NCI-H1436 (cell line): Measurements from ENCODE around the gene FAM222A.

Experiments
- DNase-seq: peaks from one replicate; lab custom pipeline; 2025; lab: John Stamatoyannopoulos, UW

FAM222A gene

DNA sequence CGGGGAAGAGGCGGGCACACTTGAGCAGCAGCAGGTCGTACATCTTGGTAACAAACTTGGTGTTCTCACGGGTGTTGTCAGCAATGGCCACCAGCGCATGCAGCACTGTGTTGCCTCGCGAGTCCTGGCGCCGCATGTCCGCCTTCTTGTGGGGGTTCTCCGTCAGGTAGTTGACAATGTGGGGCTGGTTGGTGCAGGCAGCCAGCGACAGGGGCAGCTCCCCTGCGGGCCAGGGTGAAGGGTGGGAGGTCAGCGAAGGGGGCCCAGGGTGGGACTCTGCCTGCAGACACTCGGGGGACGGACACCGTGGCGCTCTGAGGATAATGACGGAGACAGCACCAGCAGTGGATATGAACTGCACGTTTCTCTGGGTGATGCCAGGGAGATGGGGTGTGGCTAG, 85.1 kb downstream of the FAM222A start:
- no peak for DNase-seq

DNA sequence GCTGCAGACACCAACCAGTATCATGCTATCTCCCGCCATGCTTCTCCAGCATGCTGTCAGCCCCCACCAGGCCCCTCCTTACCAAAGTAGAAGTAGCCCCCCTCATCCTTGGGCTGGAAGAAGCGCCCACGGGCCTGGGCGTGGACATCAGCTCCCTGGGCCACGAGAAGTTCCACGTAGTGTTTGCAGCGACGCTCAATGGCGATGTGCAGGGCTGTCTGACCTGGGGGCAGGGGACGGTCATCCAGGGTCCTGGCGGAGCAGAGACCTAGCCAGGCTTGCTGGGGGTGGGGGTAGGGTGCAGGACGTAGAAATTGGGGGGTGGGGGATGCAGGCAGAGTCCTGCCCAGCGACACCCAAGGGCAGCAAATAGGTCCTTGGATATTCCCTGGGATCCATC, 86.9 kb downstream of the FAM222A start:
- DNase-seq, result no peak

DNA sequence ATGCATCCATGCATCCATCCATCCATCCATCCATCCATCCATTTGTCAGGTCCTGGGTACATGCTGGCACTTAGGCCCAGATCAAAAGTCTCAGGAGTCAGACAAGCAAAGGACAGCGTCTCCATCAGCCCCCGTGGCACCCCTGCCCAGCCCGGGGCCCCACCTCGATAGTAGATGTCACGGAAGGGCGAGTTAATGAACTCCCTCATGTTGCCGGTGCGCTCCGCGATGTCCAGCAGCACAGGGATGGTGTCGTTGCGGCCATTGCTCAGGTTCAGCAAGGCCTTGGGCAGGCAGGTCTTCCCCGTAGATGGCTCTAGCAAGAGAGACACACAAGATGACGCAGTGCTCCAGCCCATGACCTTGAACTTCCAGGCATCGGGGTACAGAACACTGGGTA, 89.2 kb downstream of the FAM222A start:
- DNase-seq, result no peak

DNA sequence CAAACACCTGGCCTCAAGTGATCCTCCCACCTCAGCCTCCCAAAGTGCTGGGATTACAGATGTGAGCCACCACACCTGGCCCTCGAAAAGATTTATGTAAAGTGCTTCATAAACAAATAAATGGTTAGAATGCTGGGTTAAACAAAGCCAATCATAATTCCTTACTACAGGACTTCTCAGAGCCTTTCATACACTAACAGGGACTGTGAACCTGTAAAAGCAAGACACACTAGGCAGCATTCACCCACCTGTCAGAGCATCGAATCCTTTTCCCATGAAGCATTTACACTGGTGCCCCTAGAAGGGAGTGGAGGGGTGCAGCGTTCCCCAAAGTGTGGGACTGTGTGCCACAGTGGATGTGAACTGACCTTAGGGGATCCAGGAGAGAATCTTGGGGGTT, 90.1 kb downstream of the FAM222A start:
- DNase-seq, result no peak

GRCh38 chr12:109804820-109805761, 91.5 kb downstream of the FAM222A start:
- peak; percentile 50 for DNase-seq

GRCh38 chr12:109807954-109808643, 94.5 kb downstream of the FAM222A start:
- DNase-seq, result no peak

DNA sequence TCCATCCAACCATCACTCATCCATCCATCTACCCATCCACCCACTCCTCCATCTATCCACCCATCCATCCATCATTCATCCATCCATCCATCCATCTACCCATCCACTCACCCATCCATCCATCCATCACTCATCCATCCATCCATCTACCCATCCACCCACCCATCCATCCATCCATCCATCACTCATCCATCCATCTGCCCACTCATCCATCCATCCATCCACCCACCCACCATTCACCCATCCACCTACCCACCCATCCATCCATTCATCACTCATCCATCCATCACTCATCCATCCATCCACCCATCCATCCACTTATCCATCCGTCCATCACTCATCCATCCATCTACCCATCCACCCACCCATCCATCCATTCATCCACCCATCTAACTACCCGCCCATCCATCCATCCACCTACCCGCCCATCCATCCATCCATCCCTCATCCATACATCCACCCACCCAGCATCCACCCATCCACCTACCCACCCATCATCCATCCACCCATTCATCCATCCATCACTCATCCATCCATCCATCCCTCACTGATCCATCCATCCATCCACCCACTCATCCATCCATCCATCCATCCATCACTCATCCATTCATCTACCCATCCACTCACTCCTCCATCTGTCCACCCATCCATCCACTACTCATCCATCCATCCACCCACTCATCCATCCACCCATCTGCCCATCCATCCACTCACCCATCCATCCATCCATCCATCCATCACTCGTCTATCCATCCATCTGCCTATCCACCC, 95.4 kb downstream of the FAM222A start:
- no peak for DNase-seq

- DNase-seq, result no peak
Measured at GRCh38 chr12:109810954-109811623, 97.5 kb downstream of the FAM222A start.

DNA sequence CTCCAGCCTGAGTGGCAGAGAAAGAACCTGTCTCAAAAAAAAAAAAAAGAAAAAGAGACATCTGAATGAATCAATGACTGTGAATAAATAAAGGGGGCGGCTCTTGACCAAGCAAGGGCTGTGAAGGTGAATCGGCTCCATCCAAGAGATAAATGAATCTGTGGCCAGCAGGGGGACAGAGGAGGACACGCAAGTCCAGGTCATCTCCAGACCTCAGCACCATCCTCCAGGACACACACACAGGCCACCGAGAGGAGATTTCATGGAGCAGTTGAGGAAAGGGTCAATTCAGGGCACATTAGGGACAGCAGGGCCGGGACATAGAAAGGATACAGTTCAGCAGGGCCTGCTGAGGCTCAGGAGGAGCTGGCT, 98.0 kb downstream of the FAM222A start:
- no peak for DNase-seq

DNA sequence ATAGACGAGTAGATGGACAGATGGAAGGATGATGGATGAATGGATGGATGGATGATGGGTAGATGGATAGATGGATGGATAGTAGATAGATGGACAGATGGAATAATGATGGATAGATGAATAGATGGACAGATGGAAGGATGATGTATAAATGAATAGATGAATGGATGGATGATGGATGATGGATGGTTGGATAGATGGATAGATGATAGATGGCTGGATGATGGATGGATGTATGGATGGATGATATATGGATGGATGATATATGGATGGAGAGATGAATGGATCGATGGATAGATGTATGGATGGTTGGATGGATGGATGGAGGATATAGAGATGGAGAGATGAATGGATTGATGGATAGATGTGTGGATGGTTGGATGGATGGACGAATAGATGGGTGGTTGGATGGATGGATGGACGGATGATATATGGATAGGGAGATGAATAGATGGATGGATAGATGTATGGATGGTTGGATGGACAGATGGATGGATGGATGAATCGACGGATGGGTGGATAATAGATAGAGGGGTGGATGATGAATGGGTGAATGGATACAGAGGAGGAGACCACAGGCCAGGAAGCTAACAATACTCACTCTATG, 100.3 kb downstream of the FAM222A start:
- DNase-seq, result no peak

DNA sequence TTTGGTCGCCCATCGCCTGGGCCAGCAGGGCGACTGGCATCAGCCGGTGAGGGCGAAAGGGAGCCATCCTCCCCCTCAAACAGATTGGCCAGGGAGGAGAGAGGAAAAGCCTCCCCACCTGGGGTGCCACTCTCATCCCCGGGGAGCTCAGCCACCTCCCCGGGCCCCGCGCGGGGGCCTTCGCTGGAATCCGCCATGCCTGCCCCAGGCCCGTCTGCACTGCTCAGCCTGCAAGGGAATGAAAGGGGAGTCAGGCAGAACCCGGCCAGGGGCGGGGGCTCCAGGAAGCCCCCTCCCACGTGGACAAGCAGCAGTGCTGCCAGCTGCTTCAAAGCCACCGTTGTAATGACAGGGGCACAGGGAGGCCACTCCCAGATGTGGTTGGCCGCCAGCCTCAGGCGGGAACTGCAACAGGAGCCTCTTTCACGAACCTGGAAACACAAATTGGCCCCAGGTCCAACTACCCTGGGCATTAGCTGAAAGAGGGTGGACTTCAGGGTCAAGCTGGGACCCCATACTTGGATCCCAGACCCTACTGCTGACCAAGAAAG, 101.0 kb downstream of the FAM222A start:
- DNase-seq, result no peak

- DNase-seq, result no peak
Measured at GRCh38 chr12:109815225-109815624, 101.6 kb downstream of the FAM222A start.

- no peak for DNase-seq
Measured at GRCh38 chr12:109815757-109816617, 102.4 kb downstream of the FAM222A start.

GRCh38 chr12:109816870-109817269, 103.2 kb downstream of the FAM222A start:
- DNase-seq, result no peak

DNA sequence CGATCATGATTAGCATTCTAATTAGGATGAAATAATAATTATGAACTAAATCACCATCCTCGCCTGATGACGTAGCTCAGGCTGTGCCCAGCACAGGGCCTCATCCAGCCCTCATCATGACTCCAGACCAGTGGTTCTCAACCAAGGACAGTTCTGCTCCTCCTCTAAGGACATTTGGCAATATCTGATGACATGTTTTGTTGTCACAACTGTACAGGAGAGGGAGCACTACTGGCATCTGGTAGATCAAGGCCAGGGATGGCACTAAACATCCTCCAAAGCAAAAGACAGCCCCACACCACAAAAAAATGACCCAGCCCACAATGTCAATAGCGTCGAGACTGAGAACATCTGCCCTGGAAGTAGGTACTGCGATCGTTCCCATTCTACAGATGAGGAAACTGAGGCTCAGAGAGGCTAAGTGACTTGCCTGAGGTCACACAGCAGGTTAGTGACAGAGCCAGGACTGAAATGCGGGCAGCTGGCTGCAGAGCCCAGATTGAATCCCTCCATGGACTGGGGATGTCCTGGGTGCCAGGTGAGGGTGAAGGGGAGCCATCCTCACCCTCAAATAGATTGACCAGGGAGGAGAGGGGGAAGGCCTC, 104.1 kb downstream of the FAM222A start:
- no peak for DNase-seq

DNA sequence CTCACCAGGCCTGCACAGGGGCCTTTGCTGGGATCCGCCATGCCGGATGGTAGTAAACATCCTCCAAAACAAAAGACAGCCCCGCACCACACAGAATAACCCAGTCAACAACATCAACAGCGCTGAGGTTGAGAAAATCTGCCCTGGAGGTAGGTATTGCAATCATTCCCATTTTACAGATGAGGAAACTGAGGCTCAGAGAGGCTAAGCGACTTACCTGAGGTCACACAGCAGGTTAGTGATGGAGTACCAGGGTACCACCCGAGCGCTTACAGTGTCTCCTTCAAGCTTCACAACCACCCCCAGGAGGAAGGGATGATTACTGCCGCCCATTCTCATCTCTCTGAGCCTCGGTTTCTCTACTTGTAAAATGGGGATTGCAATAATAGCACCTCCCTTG, 104.6 kb downstream of the FAM222A start:
- no peak for DNase-seq

GRCh38 chr12:109818905-109819500, 105.4 kb downstream of the FAM222A start:
- DNase-seq, result no peak
